RWPE2 (cell line): Measurements from ENCODE around the gene MYO5B.

ENCODE experiments used
- ATAC-seq: fragments of 200-7000 bp; cut with Tn5 transposase; 3 replicates; pipeline ENCODE4 v1.9.1; 2021; ENCODE audit warnings: low read depth
- DNase-seq: peaks from one replicate; pipeline ENCODE4 v3.0.0-alpha.2; 2020; ENCODE audit warnings: low spot score
- H3K27ac ChIP-seq: fragments of 450-650 bp; 2 replicates; pipeline ENCODE4 v1.5.1; 2017; ENCODE audit warnings: mild to moderate bottlenecking; ENCODE audit not compliant: poor library complexity, severe bottlenecking
- H3K27me3 ChIP-seq: fragments of 250-450 bp; sonication (Bioruptor Pico); 2 replicates; pipeline ENCODE4 v1.5.1; 2021; ENCODE audit warnings: mild to moderate bottlenecking, moderate library complexity; ENCODE audit not compliant: insufficient read depth, poor library complexity, severe bottlenecking
- H3K36me3 ChIP-seq: fragments of 250-450 bp; sonication (Bioruptor Pico); 2 replicates; pipeline ENCODE4 v1.5.1; 2020; ENCODE audit warnings: low read depth, mild to moderate bottlenecking, moderate library complexity
- H3K4me1 ChIP-seq: fragments of 250-450 bp; sonication (Bioruptor Pico); 2 replicates; pipeline ENCODE4 v1.5.1; 2021; ENCODE audit warnings: mild to moderate bottlenecking, moderate library complexity; ENCODE audit not compliant: insufficient read depth, poor library complexity, severe bottlenecking
- H3K4me3 ChIP-seq: fragments of 250-450 bp; sonication (Bioruptor Pico); 2 replicates; pipeline ENCODE4 v1.5.1; 2021; ENCODE audit warnings: mild to moderate bottlenecking, moderate library complexity; ENCODE audit not compliant: severe bottlenecking
- H3K9me3 ChIP-seq: fragments of 250-450 bp; sonication (Bioruptor Pico); 2 replicates; pipeline ENCODE4 v1.5.1; 2021; ENCODE audit warnings: mild to moderate bottlenecking, moderate library complexity; ENCODE audit not compliant: severe bottlenecking
- CTCF ChIP-seq: fragments of 450-650 bp; IDR thresholded peaks from one replicate; pipeline ENCODE4 v1.5.1; 2017; ENCODE audit warnings: mild to moderate bottlenecking, moderate library complexity; ENCODE audit not compliant: poor library complexity, severe bottlenecking

The MYO5B gene

GRCh38 chr18:50009773-50010335, 185.1 kb downstream of the MYO5B start:
- H3K9me3 ChIP-seq: no peaks in the 10 kb centered on the region
- no peak overlapping the region for H3K4me3 ChIP-seq
- TF ChIP-seq CTCF: peak; percentile 48
- H3K36me3 ChIP-seq: no peaks in the 10 kb centered on the region
- no peak overlapping the region for H3K27ac ChIP-seq
- H3K4me1 ChIP-seq: peaks cover 4% of the 10 kb centered on the region
- ATAC-seq (0 out of 3 replicates have a peak, but pooled peaks have one; percentile 52), DNase-seq (no peak)
- H3K27me3 ChIP-seq: no peaks in the 10 kb centered on the region

GRCh38 chr18:50008306-50008705, 186.6 kb downstream of the MYO5B start:
- TF ChIP-seq CTCF: no peak

GRCh38 chr18:50006470-50007046, 188.4 kb downstream of the MYO5B start:
- TF ChIP-seq CTCF: no peak
- DNase-seq (no peak), ATAC-seq (no peak)
- Histone ChIP-seq H3K4me3 (no peak overlapping the region), H3K27me3 (no peaks in the 10 kb centered on the region), H3K9me3 (no peaks in the 10 kb centered on the region), H3K27ac (no peak overlapping the region), H3K36me3 (no peaks in the 10 kb centered on the region), H3K4me1 (peaks cover under 1% of the 10 kb centered on the region)

More at GRCh38 chr18:50008306-50008705, 186.6 kb downstream of the MYO5B start:
- H3K4me1 ChIP-seq: peaks cover 4% of the 10 kb centered on the region
- no peak overlapping the region for H3K27ac ChIP-seq
- H3K4me3 ChIP-seq: no peak overlapping the region
- DNase-seq (no peak), ATAC-seq (no peak)
- H3K27me3 ChIP-seq: no peaks in the 10 kb centered on the region
- no peaks in the 10 kb centered on the region for H3K9me3 ChIP-seq
- no peaks in the 10 kb centered on the region for H3K36me3 ChIP-seq

- TF ChIP-seq CTCF: no peak
- Histone ChIP-seq H3K4me1 (no peaks in the 10 kb centered on the region), H3K9me3 (no peaks in the 10 kb centered on the region), H3K27me3 (no peaks in the 10 kb centered on the region), H3K27ac (no peak overlapping the region), H3K36me3 (no peaks in the 10 kb centered on the region), H3K4me3 (no peak overlapping the region)
- no peak for ATAC-seq
- DNase-seq: no peak
These were observed 190.9 kb downstream of the MYO5B start for GRCh38 chr18:50004013-50004412.

- TF ChIP-seq CTCF: no peak
- H3K27me3 ChIP-seq: no peaks in the 10 kb centered on the region
These were observed 192.2 kb downstream of the MYO5B start for GRCh38 chr18:50002781-50003180.

More at GRCh38 chr18:50002781-50003180, 192.2 kb downstream of the MYO5B start:
- no peak overlapping the region for H3K27ac ChIP-seq
- ATAC-seq: no peak
- no peaks in the 10 kb centered on the region for H3K4me1 ChIP-seq
- H3K9me3 ChIP-seq: no peaks in the 10 kb centered on the region
- H3K36me3 ChIP-seq: no peaks in the 10 kb centered on the region
- DNase-seq: no peak
- H3K4me3 ChIP-seq: no peak overlapping the region
